ENCODE data around the gene KMT2C. TPM values are rescaled to one million over a fixed set of nuclear protein-coding genes. Genes with fewer than 3 reads are reported as not detected.

The KMT2C gene
- total and polyA plus RNA-seq, 9 donors: 14.0 to 109 (median 74.0) TPM

DNA sequence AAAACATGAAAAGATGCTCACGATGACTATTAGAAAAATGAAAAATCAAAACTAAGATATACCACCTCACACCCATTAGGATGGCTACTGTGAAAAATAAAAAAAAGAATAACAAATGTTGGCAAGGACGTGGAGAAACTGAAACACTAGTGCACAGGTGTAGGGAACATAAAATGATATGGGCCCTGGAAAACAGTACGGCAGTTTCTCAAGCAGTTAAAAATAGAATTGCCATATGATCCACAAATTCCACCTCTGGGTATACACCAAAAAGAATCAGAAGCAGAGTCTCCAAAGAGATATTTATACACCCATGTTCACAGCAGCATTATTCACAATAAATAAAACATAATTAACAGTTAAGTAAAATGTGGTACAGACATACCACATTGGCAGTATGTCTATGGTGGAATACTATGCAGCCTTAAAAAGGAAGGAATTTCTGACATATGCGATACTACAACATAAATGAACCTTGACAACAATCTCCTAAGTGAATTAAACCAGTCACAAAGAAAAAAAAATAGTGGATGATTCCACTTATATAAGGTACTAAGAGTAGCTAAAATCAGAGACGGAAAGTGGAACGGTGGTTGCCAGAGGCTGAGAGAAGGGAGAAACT lies 69.7 kb downstream of the KMT2C start:
- TF ChIP-seq POLR2A (IDR thresholded peaks at IDR 0.05): no peak
- TF ChIP-seq EP300 (IDR thresholded peaks at IDR 0.05): no peak
- TF ChIP-seq, protein P1, sequence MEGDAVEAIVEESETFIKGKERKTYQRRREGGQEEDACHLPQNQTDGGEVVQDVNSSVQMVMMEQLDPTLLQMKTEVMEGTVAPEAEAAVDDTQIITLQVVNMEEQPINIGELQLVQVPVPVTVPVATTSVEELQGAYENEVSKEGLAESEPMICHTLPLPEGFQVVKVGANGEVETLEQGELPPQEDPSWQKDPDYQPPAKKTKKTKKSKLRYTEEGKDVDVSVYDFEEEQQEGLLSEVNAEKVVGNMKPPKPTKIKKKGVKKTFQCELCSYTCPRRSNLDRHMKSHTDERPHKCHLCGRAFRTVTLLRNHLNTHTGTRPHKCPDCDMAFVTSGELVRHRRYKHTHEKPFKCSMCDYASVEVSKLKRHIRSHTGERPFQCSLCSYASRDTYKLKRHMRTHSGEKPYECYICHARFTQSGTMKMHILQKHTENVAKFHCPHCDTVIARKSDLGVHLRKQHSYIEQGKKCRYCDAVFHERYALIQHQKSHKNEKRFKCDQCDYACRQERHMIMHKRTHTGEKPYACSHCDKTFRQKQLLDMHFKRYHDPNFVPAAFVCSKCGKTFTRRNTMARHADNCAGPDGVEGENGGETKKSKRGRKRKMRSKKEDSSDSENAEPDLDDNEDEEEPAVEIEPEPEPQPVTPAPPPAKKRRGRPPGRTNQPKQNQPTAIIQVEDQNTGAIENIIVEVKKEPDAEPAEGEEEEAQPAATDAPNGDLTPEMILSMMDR (IDR thresholded peaks at IDR 0.05): no peak
- no peak for DNase-seq
- H3K36me3 ChIP-seq: no peaks in the 10 kb centered on the region
- H3K27ac ChIP-seq: no peak overlapping the region
- H3K9me3 ChIP-seq: no peaks in the 10 kb centered on the region
- WGBS, 3 donors: 89 to 94% (median 91%) methylated on average over 6 of the region's 6 CpGs
- peaks cover 2% of the 10 kb centered on the region for H3K4me1 ChIP-seq (ENCODE audit: insufficient read depth)
- no peaks in the 10 kb centered on the region for H3K27me3 ChIP-seq
- intact Hi-C loops (cut with DNase I): no loop called here
- no peak overlapping the region for H3K4me3 ChIP-seq

DNA sequence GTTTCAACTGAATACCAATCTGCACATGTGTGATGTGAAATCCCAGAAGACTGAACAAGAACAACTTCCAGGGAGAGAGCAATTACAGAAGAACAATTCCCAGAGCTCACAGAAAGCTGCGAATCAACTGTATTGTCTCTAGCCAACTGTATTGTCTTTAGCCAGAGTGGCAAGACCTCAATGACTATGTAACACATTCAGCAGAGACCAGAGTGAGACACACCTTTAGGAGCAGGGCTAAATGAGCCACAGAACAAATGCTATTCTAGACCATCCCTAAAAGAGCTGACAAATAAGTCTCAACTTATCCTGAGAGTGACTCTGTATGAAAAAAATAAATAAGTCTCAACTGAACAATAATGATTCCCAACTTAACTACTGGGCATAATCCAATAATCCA lies 72.0 kb downstream of the KMT2C start:
- intact Hi-C loops (cut with DNase I): no loop called here
- Histone ChIP-seq H3K4me1 (ENCODE audit: insufficient read depth) (peaks cover 2% of the 10 kb centered on the region), H3K36me3 (no peaks in the 10 kb centered on the region), H3K9me3 (no peaks in the 10 kb centered on the region), H3K4me3 (no peak overlapping the region), H3K27ac (no peak overlapping the region), H3K27me3 (no peaks in the 10 kb centered on the region)
- no peak for DNase-seq
- TF ChIP-seq, protein P1 (IDR thresholded peaks at IDR 0.05): no peak
- TF ChIP-seq EP300 (IDR thresholded peaks at IDR 0.05) (no peak), POLR2A (IDR thresholded peaks at IDR 0.05) (no peak)
- WGBS, 3 donors: 73 to 91% (median 74%) methylated on average over 1 of the region's 1 CpG

DNA sequence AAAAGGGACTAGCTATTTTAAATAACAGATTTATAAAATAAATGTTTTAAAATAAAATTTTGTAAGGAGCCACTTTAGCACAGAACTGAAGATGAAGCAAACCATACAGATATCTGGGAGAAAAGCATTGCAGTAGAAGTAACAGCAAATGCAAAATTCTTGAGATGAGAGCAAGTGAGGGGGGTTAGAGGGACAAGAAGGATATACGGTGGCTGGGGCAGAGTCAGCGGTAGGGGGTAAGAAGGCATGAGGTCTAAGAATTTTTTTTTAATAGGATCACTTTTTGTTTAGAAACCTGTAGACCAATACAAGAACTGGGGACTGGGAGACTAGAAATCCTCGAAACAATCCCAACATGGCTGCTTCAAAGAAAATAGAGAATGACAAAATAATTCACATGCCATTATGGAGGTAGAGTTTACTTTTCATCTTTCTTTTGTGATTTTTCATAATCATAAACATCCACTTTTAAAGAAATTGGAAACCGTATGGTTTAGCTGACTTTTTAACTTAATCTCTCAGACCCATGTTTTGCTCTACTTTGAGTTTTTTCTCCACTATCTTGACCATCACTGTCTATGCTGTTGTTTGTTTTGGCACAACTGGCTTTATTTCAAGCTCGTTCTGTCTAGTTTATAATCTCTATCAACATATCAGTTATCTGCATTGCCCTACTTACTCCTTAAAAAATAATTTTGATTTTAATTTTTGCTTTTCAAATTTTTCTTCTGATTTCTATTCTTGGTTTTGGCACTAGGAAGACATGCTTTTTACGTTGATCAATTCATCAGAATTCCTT lies 73.5 kb downstream of the KMT2C start:
- H3K4me3 ChIP-seq: no peak overlapping the region
- 62 to 68% (median 65%) methylated on average over 6 of the region's 6 CpGs for WGBS, 3 donors

DNA sequence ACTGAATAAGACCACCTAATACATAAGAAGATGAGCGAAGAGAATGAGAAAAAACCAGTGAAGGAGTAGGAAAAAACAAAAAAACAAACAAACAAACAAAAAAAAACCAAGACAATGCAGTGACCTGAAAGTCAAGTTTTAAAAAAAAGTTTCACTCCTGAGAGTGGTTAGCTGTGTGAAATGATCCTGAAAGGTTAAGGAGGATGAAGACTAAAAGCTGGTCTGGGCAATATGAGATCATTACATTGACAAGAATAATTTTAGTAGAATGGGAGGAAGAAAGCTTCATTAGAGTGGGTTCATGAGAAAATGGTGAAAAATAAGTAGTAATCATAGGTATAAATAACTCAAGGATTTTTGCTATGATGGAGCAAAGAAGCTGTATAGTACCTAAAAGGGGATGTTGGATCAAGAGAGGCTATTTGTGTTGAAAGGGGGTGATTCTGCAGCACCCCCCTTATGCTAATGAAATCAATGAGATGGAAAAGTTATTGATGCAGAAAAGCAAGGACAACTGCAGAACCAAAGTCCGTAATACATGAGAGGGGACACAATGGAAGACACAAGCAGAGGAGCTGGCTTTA lies 80.2 kb downstream of the KMT2C start:
- TF ChIP-seq POLR2A (IDR thresholded peaks at IDR 0.05) (no peak), EP300 (IDR thresholded peaks at IDR 0.05) (no peak)
- TF ChIP-seq, protein P1 (IDR thresholded peaks at IDR 0.05): no peak
- intact Hi-C loops (cut with DNase I): no loop called here
- 74 to 98% (median 94%) methylated on average over 2 of the region's 2 CpGs for WGBS, 3 donors

More for the DNA sequence above, 73.5 kb downstream of the KMT2C start:
- no peaks in the 10 kb centered on the region for H3K36me3 ChIP-seq
- no peaks in the 10 kb centered on the region for H3K9me3 ChIP-seq
- no peak for DNase-seq
- intact Hi-C loops (cut with DNase I): no loop called here
- H3K4me1 ChIP-seq (ENCODE audit: insufficient read depth): peaks cover 2% of the 10 kb centered on the region
- no peaks in the 10 kb centered on the region for H3K27me3 ChIP-seq
- TF ChIP-seq EP300 (IDR thresholded peaks at IDR 0.05): no peak
- TF ChIP-seq, protein P1 (IDR thresholded peaks at IDR 0.05): no peak
- TF ChIP-seq POLR2A (IDR thresholded peaks at IDR 0.05): no peak
- no peak overlapping the region for H3K27ac ChIP-seq

More for the DNA sequence above, 80.2 kb downstream of the KMT2C start:
- Histone ChIP-seq H3K4me1 (ENCODE audit: insufficient read depth) (peaks cover 2% of the 10 kb centered on the region), H3K4me3 (no peak overlapping the region), H3K36me3 (no peaks in the 10 kb centered on the region), H3K9me3 (no peaks in the 10 kb centered on the region), H3K27me3 (no peaks in the 10 kb centered on the region), H3K27ac (no peak overlapping the region)
- DNase-seq: no peak
